Activated CD4-positive, alpha-beta T cell treated with anti-CD3 and anti-CD28 coated beads for 1 hour (primary cell): Measurements from ENCODE around the gene KLHL3.

Experiments
- DNase-seq: peaks from one replicate; pipeline ENCODE4 v3.0.0-alpha.2; 2020

Gene KLHL3

GRCh38 chr5:137743031-137743640 lies 7.2 kb upstream of the KLHL3 start:
- no peak for DNase-seq

- no peak for DNase-seq
Observed at GRCh38 chr5:137741718-137742117, 5.8 kb upstream of the KLHL3 start.

GRCh38 chr5:137739737-137740136 lies 3.8 kb upstream of the KLHL3 start:
- no peak for DNase-seq

- no peak for DNase-seq
Observed at GRCh38 chr5:137738947-137739346, 3.1 kb upstream of the KLHL3 start.

- no peak for DNase-seq
Observed at GRCh38 chr5:137737349-137738131, 1.7 kb upstream of the KLHL3 start.

- DNase-seq = no peak
Observed at GRCh38 chr5:137736496-137736895, 607 bp upstream of the KLHL3 start.

GRCh38 chr5:137734962-137735554 lies 831 bp downstream of the KLHL3 start:
- DNase-seq = no peak

GRCh38 chr5:137734331-137734730 lies 1.6 kb downstream of the KLHL3 start:
- no peak for DNase-seq

GRCh38 chr5:137733922-137734321 lies 2.0 kb downstream of the KLHL3 start:
- no peak for DNase-seq

GRCh38 chr5:137733006-137733405 lies 2.9 kb downstream of the KLHL3 start:
- DNase-seq = no peak

GRCh38 chr5:137731176-137731575 lies 4.7 kb downstream of the KLHL3 start:
- DNase-seq = no peak

- DNase-seq = no peak
Observed at GRCh38 chr5:137730336-137730735, 5.6 kb downstream of the KLHL3 start.

- DNase-seq = no peak
Observed at GRCh38 chr5:137728048-137728447, 7.8 kb downstream of the KLHL3 start.

GRCh38 chr5:137727623-137728022 lies 8.3 kb downstream of the KLHL3 start:
- DNase-seq = no peak

GRCh38 chr5:137724251-137724650 lies 11.6 kb downstream of the KLHL3 start:
- DNase-seq = no peak

GRCh38 chr5:137718611-137719010 lies 17.3 kb downstream of the KLHL3 start:
- DNase-seq = no peak

GRCh38 chr5:137716337-137716736 lies 19.6 kb downstream of the KLHL3 start:
- no peak for DNase-seq

GRCh38 chr5:137715456-137715855 lies 20.4 kb downstream of the KLHL3 start:
- no peak for DNase-seq

- DNase-seq = no peak
Observed at GRCh38 chr5:137714946-137715345, 20.9 kb downstream of the KLHL3 start.

GRCh38 chr5:137714494-137714893 lies 21.4 kb downstream of the KLHL3 start:
- DNase-seq = no peak

GRCh38 chr5:137712139-137712667 lies 23.7 kb downstream of the KLHL3 start:
- no peak for DNase-seq

- no peak for DNase-seq
Observed at GRCh38 chr5:137710086-137710485, 25.8 kb downstream of the KLHL3 start.

GRCh38 chr5:137708796-137709559 lies 26.9 kb downstream of the KLHL3 start:
- no peak for DNase-seq
